H1 (cell line): ENCODE data around the gene MEMO1.
"Not testable (repeated sequence)": the region's sequence is repeated elsewhere in the genome, so short reads cannot be mapped to it uniquely, and the experiment has no call there.

ENCODE experiments used
- CTCF ChIP-seq, 3 experiments: IDR thresholded peaks; 1 replicate in 2 of 3; 2 replicates in 1 of 3; pipeline versions ENCODE4 v1.5.1 to v1.6.1; 2011; ENCODE audit warnings: low read length in 3 of 3, mild to moderate bottlenecking in 3 of 3, inconsistent platforms in 2 of 3, low read depth in 1 of 3, moderate library complexity in 1 of 3; ENCODE audit not compliant: insufficient read depth in 1 of 3; ENCODE audit errors: control extremely low read depth in 1 of 3
- EZH2 ChIP-seq: fragments of 200-600 bp; sonication (generic); IDR thresholded peaks from 2 replicates; pipeline ENCODE4 v1.7.1; 2012; ENCODE audit warnings: low read depth, mild to moderate bottlenecking, moderate library complexity, low read length, inconsistent platforms; ENCODE audit not compliant: severe bottlenecking
- POLR2A ChIP-seq, 2 experiments: IDR thresholded peaks; 1 replicate in 1 of 2; 2 replicates in 1 of 2; pipeline ENCODE4 v1.6.1; 2011; ENCODE audit warnings: low read depth in 2 of 2, low read length in 2 of 2, mild to moderate bottlenecking in 2 of 2; ENCODE audit errors: control extremely low read depth in 1 of 2

GRCh38 chr2:31900156-31900555 lies 110.7 kb downstream of the MEMO1 start:
- TF ChIP-seq CTCF (IDR thresholded peaks at IDR 0.05; ENCODE audit: control extremely low read depth in 1 of 3, insufficient read depth in 1 of 3, low read depth in 1 of 3, low read length in 3 of 3); EZH2; POLR2A (IDR thresholded peaks at IDR 0.05; ENCODE audit: control extremely low read depth in 1 of 2, low read depth in 2 of 2, low read length in 2 of 2): not testable (repeated sequence)
